ENCODE data around the gene YPEL3.
"Not testable (repeated sequence)": the region's sequence is repeated elsewhere in the genome, so short reads cannot be mapped to it uniquely, and the experiment has no call there.

YPEL3 gene

GRCh38 chr16:30116291-30117207 lies 20.5 kb upstream of the YPEL3 start:
- no peak for DNase-seq (ENCODE audit: low read depth)

GRCh38 chr16:30115238-30115637 lies 19.2 kb upstream of the YPEL3 start:
- no peak for DNase-seq (ENCODE audit: low read depth)

GRCh38 chr16:30114833-30115232 lies 18.8 kb upstream of the YPEL3 start:
- DNase-seq (ENCODE audit: low read depth), result not testable (repeated sequence)

- DNase-seq (ENCODE audit: low read depth), result no peak
Observed at GRCh38 chr16:30114411-30114810, 18.4 kb upstream of the YPEL3 start.

GRCh38 chr16:30113711-30114333 lies 17.8 kb upstream of the YPEL3 start:
- DNase-seq (ENCODE audit: low read depth), result no peak

GRCh38 chr16:30113031-30113710 lies 17.2 kb upstream of the YPEL3 start, which contains the start of gene GDPD3:
TSS of gene GDPD3 (minus strand) at chr16:30113537. CDS start at chr16:30113478, 59 bp downstream.
- DNase-seq (ENCODE audit: low read depth), result no peak

GRCh38 chr16:30112197-30113030 lies 16.4 kb upstream of the YPEL3 start:
- peak; percentile 54 for DNase-seq (ENCODE audit: low read depth)

- peak; percentile 43 for DNase-seq (ENCODE audit: low read depth)
Observed at GRCh38 chr16:30110661-30111060, 14.6 kb upstream of the YPEL3 start.

GRCh38 chr16:30108059-30108850 lies 12.2 kb upstream of the YPEL3 start:
- no peak for DNase-seq (ENCODE audit: low read depth)

- DNase-seq (ENCODE audit: low read depth), result no peak
Observed at GRCh38 chr16:30104492-30104891, 8.5 kb upstream of the YPEL3 start.

- DNase-seq (ENCODE audit: low read depth), result no peak
Observed at GRCh38 chr16:30104090-30104489, 8.1 kb upstream of the YPEL3 start.

- no peak for DNase-seq (ENCODE audit: low read depth)
Observed at GRCh38 chr16:30096862-30097563, 1.0 kb upstream of the YPEL3 start.

GRCh38 chr16:30095166-30096078 lies 591 bp downstream of the YPEL3 start:
- DNase-seq (ENCODE audit: low read depth), result peak; percentile 18

- no peak for DNase-seq (ENCODE audit: low read depth)
Observed at GRCh38 chr16:30094541-30095165, 1.4 kb downstream of the YPEL3 start.

- DNase-seq (ENCODE audit: low read depth), result peak; percentile 43
Observed at GRCh38 chr16:30092373-30093010, 3.5 kb downstream of the YPEL3 start.

- peak; percentile 90 for DNase-seq (ENCODE audit: low read depth)
Observed at GRCh38 chr16:30091474-30092372, 4.3 kb downstream of the YPEL3 start, which contains the start of gene TBX6. TSS of gene TBX6 (minus strand) at chr16:30091924. CDS start at chr16:30091193, 731 bp downstream.

Measured in EH (cell line).